ENCODE data around the gene FANCE. TPM values are rescaled to one million over a fixed set of nuclear protein-coding genes. Genes with fewer than 3 reads are reported as not detected.

Gene FANCE
- total RNA-seq = 9.3 TPM

GRCh38 chr6:35452183-35453090 is at the start of gene FANCE:
Gene FANCE, plus strand, starts transcription at chr6:35452338. Its CDS starts 208 bp downstream, at chr6:35452546.

GRCh38 chr6:35468181-35468979 is 16.2 kb downstream of the FANCE start, which contains the start of gene RPL10A:
Gene RPL10A, plus strand, starts transcription at chr6:35468401. Its CDS starts 34 bp downstream, at chr6:35468435.

GRCh38 chr6:35496841-35497570 is 44.9 kb downstream of the FANCE start, which contains the start of gene TEAD3:
Gene TEAD3, minus strand, starts transcription at chr6:35497079.

GRCh38 chr6:35512740-35513139 is 60.6 kb downstream of the FANCE start, which contains the start of gene TULP1:
Gene TULP1, minus strand, starts transcription at chr6:35512896. Its CDS starts 38 bp downstream, at chr6:35512858.

Other genes with a start within 250 kb of the FANCE start
- 10.0 TPM for gene SCUBE3, start 238.4 kb upstream of the FANCE start, total RNA-seq
- gene ZNF76, start 192.6 kb upstream of the FANCE start, total RNA-seq = 34.7 TPM
- gene DEF6, start 154.5 kb upstream of the FANCE start, total RNA-seq = 7.1 TPM
- gene PPARD, start 109.8 kb upstream of the FANCE start, total RNA-seq = 9.4 TPM
- gene RPL10A, start 16.1 kb downstream of the FANCE start, total RNA-seq = 925 TPM
- 11.1 TPM for gene TEAD3, start 44.7 kb downstream of the FANCE start, total RNA-seq
- 78.5 TPM for gene TULP1, start 60.6 kb downstream of the FANCE start, total RNA-seq
- gene FKBP5, start 236.6 kb downstream of the FANCE start, total RNA-seq = 12.7 TPM

All from camera-type eye (tissue), 1 donor.